Peyer's patch (tissue), 4 donors: Measurements from ENCODE around the gene APOBEC2.

Experiments
- CTCF ChIP-seq, 6 experiments: fragments of 450-650 bp in 4 of 6; fragments of 200-600 bp in 2 of 6; sonication (generic) in 1 of 6; IDR thresholded peaks; one replicate each; pipeline ENCODE4 v1.5.1; 2017 to 2019; ENCODE audit warnings: antibody characterized with exemption in 6 of 6, mild to moderate bottlenecking in 3 of 6, moderate library complexity in 1 of 6
- POLR2A ChIP-seq, 2 donors: fragments of 450-650 bp; IDR thresholded peaks; one replicate each; pipeline ENCODE4 v1.5.1; 2017; ENCODE audit warnings: antibody characterized with exemption in 2 of 2, mild to moderate bottlenecking in 2 of 2, moderate library complexity in 2 of 2

GRCh38 chr6:41103847-41104246, 50.8 kb downstream of the APOBEC2 start:
- TF ChIP-seq CTCF (IDR thresholded peaks at IDR 0.05) (no peak), POLR2A (IDR thresholded peaks at IDR 0.05) (no peak)
